OCI-LY7 (cell line): ENCODE data around the gene EIF2AK2.

ENCODE experiments used
- CTCF ChIP-seq: fragments of 200-600 bp; sonication (generic); conservative IDR thresholded peaks from 2 replicates; pipeline ENCODE4 v1.5.1; 2014; ENCODE audit warnings: mild to moderate bottlenecking, antibody characterized with exemption, low read length, moderate library complexity, mixed read lengths
- EZH2phosphoT487 ChIP-seq: fragments of 200-600 bp; sonication (generic); IDR thresholded peaks from 2 replicates; pipeline ENCODE4 v1.6.1; 2018; ENCODE audit warnings: low read depth, borderline replicate concordance, mild to moderate bottlenecking, mixed run types, antibody characterized with exemption, low read length, moderate library complexity, mixed read lengths

GRCh38 chr2:37125416-37125815, 31.4 kb downstream of the EIF2AK2 start:
- TF ChIP-seq CTCF (no peak), EZH2phosphoT487 (no peak)
